Endothelial cell of umbilical vein (primary cell): ENCODE results near the gene ZDHHC22. TPM values are rescaled to one million over a fixed set of nuclear protein-coding genes. Genes with fewer than 3 reads are reported as not detected.

ENCODE experiments used
- BruUV-seq: library from RNA; stranded (reverse); fragments of 400-500 nt; replicated peaks from 2 replicates; lab custom pipeline; 2021; lab: Mats Ljungman, UMichigan
- CTCF ChIA-PET: fragments of 300-600, 350-600 bp; sonication (Branson Sonifier 250); formaldehyde crosslinking; loops from one replicate; lab custom pipeline; 2021; ENCODE audit warnings: antibody characterized with exemption, inconsistent platforms; lab: Charles Lee
- POLR2A ChIA-PET: fragments of 300-600, 350-600 bp; sonication (Branson Sonifier 250); formaldehyde crosslinking; loops from one replicate; lab custom pipeline; 2021; ENCODE audit warnings: antibody characterized with exemption, inconsistent platforms; lab: Charles Lee
- DNase-seq: peaks from one replicate; pipeline ENCODE4 v3.0.0-alpha.2; 2011; ENCODE audit warnings: low read depth, low spot score
- FAIRE-seq: peaks from 2 replicates; lab custom pipeline; 2011; peaks lifted over from hg19 to GRCh38; lab: Jason Lieb, UNC
- H2AFZ ChIP-seq: 2 replicates; pipeline ENCODE4 v1.6.0; 2012; ENCODE audit warnings: low read depth, low read length, control low read depth, inconsistent platforms
- H3K27ac ChIP-seq: 2 replicates; pipeline ENCODE4 v1.5.1; 2011; ENCODE audit warnings: low read depth, mild to moderate bottlenecking, control low read depth, low read length, moderate library complexity; ENCODE audit not compliant: insufficient read depth
- H3K27me3 ChIP-seq, 2 experiments: 2 replicates each; pipeline versions ENCODE4 v1.6.0 to v1.6.1; 2011; ENCODE audit warnings: low read length in 2 of 2, mixed read lengths in 1 of 2; ENCODE audit not compliant: control insufficient read depth in 2 of 2, insufficient read depth in 2 of 2
- H3K36me3 ChIP-seq, 2 experiments: 2 replicates in 1 of 2; 3 replicates in 1 of 2; pipeline ENCODE4 v1.5.1; 2011; ENCODE audit warnings: low read length in 2 of 2, mild to moderate bottlenecking in 1 of 2, moderate library complexity in 1 of 2; ENCODE audit not compliant: control insufficient read depth in 2 of 2, insufficient read depth in 2 of 2; ENCODE audit errors: extremely low read depth in 1 of 2
- H3K4me1 ChIP-seq: 3 replicates; pipeline ENCODE4 v1.5.1; 2011; ENCODE audit warnings: mild to moderate bottlenecking, low read length; ENCODE audit not compliant: control insufficient read depth, insufficient read depth; ENCODE audit errors: extremely low read depth
- H3K4me2 ChIP-seq: 2 replicates; pipeline ENCODE4 v1.6.1; 2011; ENCODE audit warnings: low read length, control low read depth, mixed read lengths; ENCODE audit not compliant: insufficient read depth
- H3K4me3 ChIP-seq, 3 experiments: fragments of 200-600 bp in 1 of 3; sonication (generic), shearing (Covaris generic) in 1 of 3; replicated peaks in 1 of 3; 2 replicates each; pipeline ENCODE4 v1.5.1; 2011 to 2016; ENCODE audit warnings: control low read depth in 3 of 3, low read length in 3 of 3, mild to moderate bottlenecking in 2 of 3, inconsistent platforms in 1 of 3, low read depth in 1 of 3, moderate library complexity in 1 of 3; ENCODE audit not compliant: insufficient read depth in 1 of 3
- H3K79me2 ChIP-seq: 2 replicates; pipeline ENCODE4 v1.6.0; 2012; ENCODE audit warnings: low read length, inconsistent platforms; ENCODE audit not compliant: control insufficient read depth, insufficient read depth
- H3K9ac ChIP-seq: replicated peaks from 2 replicates; pipeline ENCODE3; 2011; ENCODE audit warnings: low read length, control low read depth; ENCODE audit not compliant: insufficient read depth; ENCODE audit errors: extremely low read depth
- H3K9me1 ChIP-seq: replicated peaks from 3 replicates; pipeline ENCODE4 v1.6.0; 2011; ENCODE audit warnings: mild to moderate bottlenecking, low read length; ENCODE audit not compliant: control insufficient read depth, insufficient read depth; ENCODE audit errors: extremely low read depth
- H3K9me3 ChIP-seq: replicated peaks from 2 replicates; pipeline ENCODE4 v1.5.1; 2012; ENCODE audit warnings: low read length, inconsistent platforms; ENCODE audit not compliant: control insufficient read depth, insufficient read depth
- H4K20me1 ChIP-seq: replicated peaks from 2 replicates; pipeline ENCODE3; 2011; ENCODE audit warnings: mild to moderate bottlenecking, low read length; ENCODE audit not compliant: control insufficient read depth, insufficient read depth; ENCODE audit errors: extremely low read depth
- CTCF ChIP-seq, 2 donors: IDR thresholded peaks; 1 replicate in 1 of 2; 2 replicates in 1 of 2; pipeline ENCODE4 v1.5.1; 2011; ENCODE audit warnings: low read length in 2 of 2, mild to moderate bottlenecking in 2 of 2, moderate library complexity in 2 of 2, control low read depth in 1 of 2, inconsistent platforms in 1 of 2, low read depth in 1 of 2; ENCODE audit not compliant: insufficient read depth in 1 of 2; ENCODE audit errors: extremely low read depth in 1 of 2
- EZH2 ChIP-seq: IDR thresholded peaks from 2 replicates; pipeline ENCODE4 v1.6.1; 2012; ENCODE audit warnings: borderline replicate concordance, low read depth, mild to moderate bottlenecking, moderate library complexity, low read length, inconsistent platforms; ENCODE audit not compliant: severe bottlenecking
- FOS ChIP-seq: IDR thresholded peaks from 2 replicates; pipeline ENCODE4 v1.6.1; 2011; ENCODE audit warnings: mild to moderate bottlenecking, low read length, moderate library complexity, borderline replicate concordance; ENCODE audit not compliant: insufficient read depth
- GATA2 ChIP-seq: IDR thresholded peaks from 2 replicates; pipeline ENCODE4 v1.7.0; 2011; ENCODE audit warnings: low read depth, mild to moderate bottlenecking, moderate library complexity, mixed read lengths, low read length; ENCODE audit not compliant: insufficient read length, insufficient read depth
- JUN ChIP-seq: IDR thresholded peaks from 2 replicates; pipeline ENCODE4 v1.6.1; 2011; ENCODE audit warnings: borderline replicate concordance, low read depth; ENCODE audit not compliant: insufficient read length, insufficient read depth
- MYC ChIP-seq: IDR thresholded peaks from one replicate; pipeline ENCODE4 v1.6.1; 2011; ENCODE audit warnings: mild to moderate bottlenecking, low read depth, low read length
- POLR2A ChIP-seq: IDR thresholded peaks from 2 replicates; pipeline ENCODE4 v1.6.1; 2012; ENCODE audit warnings: low read depth, mild to moderate bottlenecking, control low read depth, low read length
- POLR2AphosphoS5 ChIP-seq: IDR thresholded peaks from 2 replicates; pipeline ENCODE4 v1.6.1; 2012; ENCODE audit warnings: low read depth, mild to moderate bottlenecking, control low read depth, low read length, moderate library complexity; ENCODE audit not compliant: insufficient read depth
- dilution Hi-C: fragments of 300-500 bp; cut with MboI; formaldehyde crosslinking; loops from one replicate; pipeline ENCODE4 v1.15.0; 2019; ENCODE audit warnings: low sequenced_read_pairs; ENCODE audit not compliant: extremely low pct_ligation_motif_present
- intact Hi-C: fragments of 100-400 bp; cut with micrococcal nuclease; formaldehyde crosslinking; loops from one replicate; pipeline ENCODE4 v1.10.0; 2022
- polyA plus RNA-seq, 4 experiments: library from polyadenylated mRNA; depleted of rRNA in 3 of 4; stranded (reverse) in 3 of 4; unstranded in 1 of 4; fragments of >200 nt; gene quantifications; 2 replicates each; pipeline versions ENCODE4 v1.2.1 to v1.2.3, GENCODE V29; 2011 to 2012; ENCODE audit warnings: missing spikeins in 1 of 4
- total RNA-seq: library from RNA; stranded (reverse); gene quantifications from 2 replicates; pipeline ENCODE4 v1.2.3, GENCODE V29; 2021
- TF ChIP-seq, protein P1 (sequence below): IDR thresholded peaks from 2 replicates; pipeline ENCODE4 v1.6.1; 2011; ENCODE audit not compliant: insufficient read depth, insufficient read length

ZDHHC22 gene
- total and polyA plus RNA-seq, 2 donors (not counting 3 experiments of a cell fraction or from before 2014, with no cell fraction given): 0.03 to 0.24 TPM

DNA sequence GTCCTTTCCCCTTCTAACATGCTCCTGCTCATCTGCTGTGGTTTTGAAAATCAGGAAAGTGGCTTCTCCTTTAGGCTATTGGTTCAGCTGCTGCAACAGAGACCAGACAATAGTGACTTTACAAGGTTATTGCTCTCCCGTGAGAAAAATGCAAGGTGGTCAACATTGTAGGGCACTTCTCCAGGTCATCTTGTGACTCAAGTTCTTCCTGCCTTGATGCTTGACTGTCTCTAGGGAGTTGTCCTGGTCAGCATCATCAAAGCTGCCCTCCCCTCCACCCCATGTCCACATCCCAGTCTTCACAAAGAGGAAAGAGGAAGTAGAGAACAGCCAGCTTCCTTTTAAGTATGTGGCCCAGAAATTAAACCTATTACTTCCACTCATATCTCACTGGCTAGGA lies 36.1 kb upstream of the ZDHHC22 start:
- CTCF ChIA-PET: no interaction called here
- intact Hi-C loops: no loop called here

More for the DNA sequence above, 36.1 kb upstream of the ZDHHC22 start:
- Histone ChIP-seq H3K4me1 (no peaks in the 10 kb centered on the region), H3K27ac (no peak overlapping the region), H2AFZ (no peak overlapping the region), H3K36me3 (no peaks in the 10 kb centered on the region), H3K79me2 (no peaks in the 10 kb centered on the region), H3K27me3 (peaks cover 3 to 12% of the 10 kb centered on the region in 2 experiments), H4K20me1 (no peaks in the 10 kb centered on the region), H3K9ac (no peak overlapping the region), H3K4me3 (no peak overlapping the region), H3K9me1 (no peaks in the 10 kb centered on the region), H3K4me2 (no peak overlapping the region), H3K9me3 (no peaks in the 10 kb centered on the region)
- DNase-seq: no peak
- no TSS peak for BruUV-seq
- FAIRE-seq: no peak
- no peak for TF ChIP-seq MYC
- no peak for TF ChIP-seq POLR2AphosphoS5
- TF ChIP-seq CTCF (IDR thresholded peaks at IDR 0.05; ENCODE audit: extremely low read depth in 1 of 2, insufficient read depth in 1 of 2, low read depth in 1 of 2, low read length in 2 of 2): no peak
- TF ChIP-seq, protein P1, sequence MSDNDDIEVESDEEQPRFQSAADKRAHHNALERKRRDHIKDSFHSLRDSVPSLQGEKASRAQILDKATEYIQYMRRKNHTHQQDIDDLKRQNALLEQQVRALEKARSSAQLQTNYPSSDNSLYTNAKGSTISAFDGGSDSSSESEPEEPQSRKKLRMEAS: no peak
- TF ChIP-seq JUN: no peak
- no peak for TF ChIP-seq EZH2
- no peak for TF ChIP-seq FOS
- TF ChIP-seq POLR2A: no peak
- no peak for TF ChIP-seq GATA2
- dilution Hi-C loops: no loop called here
- POLR2A ChIA-PET: no interaction called here
